Motor neuron (in vitro differentiated cells): ENCODE data around the gene SNX10. TPM values are rescaled to one million over a fixed set of nuclear protein-coding genes. Genes with fewer than 3 reads are reported as not detected.

Source experiments
- ATAC-seq, 8 experiments: fragments of 200-7000 bp; cut with Tn5 transposase; replicated peaks in 6 of 8; 2 replicates each; pipeline ENCODE4 v1.8.0; 2021; ENCODE audit warnings: mild to moderate bottlenecking in 8 of 8, moderate library complexity in 8 of 8
- H3K27ac ChIP-seq, 2 donors: fragments of 250-450 bp; sonication (Bioruptor Pico); 2 replicates each; pipeline ENCODE4 v1.9.0; 2021; ENCODE audit warnings: antibody characterized with exemption in 2 of 2, mild to moderate bottlenecking in 2 of 2, moderate library complexity in 1 of 2
- H3K4me1 ChIP-seq, 2 donors: fragments of 250-450 bp; sonication (Bioruptor Pico); replicated peaks in 1 of 2; 2 replicates each; pipeline ENCODE4 v1.6.1; 2021; ENCODE audit warnings: antibody characterized with exemption in 2 of 2, mild to moderate bottlenecking in 2 of 2, moderate library complexity in 1 of 2
- H3K4me3 ChIP-seq, 5 donors: fragments of 250-450 bp; sonication (Bioruptor Pico); 2 replicates each; pipeline ENCODE4 v1.9.0; 2021; ENCODE audit warnings: antibody characterized with exemption in 5 of 5, mild to moderate bottlenecking in 5 of 5, moderate library complexity in 4 of 5
- WGBS, 10 experiments: fragments of 450-650 bp; shearing (Covaris generic); methylation state at CpG; one replicate each; pipeline ENCODE4 v1.0.0; 2022; 5-methylcytosine and 5-hydroxymethylcytosine counted together
- in situ Hi-C, 9 experiments: fragments of 400-800 bp; cut with MboI; loops; one replicate each; pipeline ENCODE4 v1.15.0; 2021; ENCODE audit warnings: low sequenced_read_pairs in 9 of 9, low pct_unique_long_range_greater_than_20kb in 2 of 9; ENCODE audit not compliant: unreplicated experiment in 9 of 9
- total RNA-seq, 8 experiments: library from RNA; unstranded; fragments of 300-600 nt; gene quantifications; 2 replicates each; pipeline versions ENCODE4 v1.2.3 to v1.2.4, GENCODE V29; 2022

SNX10 gene
- total RNA-seq, 8 experiments from 2014 or later, result 0.87 to 37.4 (median 17.5) TPM

DNA sequence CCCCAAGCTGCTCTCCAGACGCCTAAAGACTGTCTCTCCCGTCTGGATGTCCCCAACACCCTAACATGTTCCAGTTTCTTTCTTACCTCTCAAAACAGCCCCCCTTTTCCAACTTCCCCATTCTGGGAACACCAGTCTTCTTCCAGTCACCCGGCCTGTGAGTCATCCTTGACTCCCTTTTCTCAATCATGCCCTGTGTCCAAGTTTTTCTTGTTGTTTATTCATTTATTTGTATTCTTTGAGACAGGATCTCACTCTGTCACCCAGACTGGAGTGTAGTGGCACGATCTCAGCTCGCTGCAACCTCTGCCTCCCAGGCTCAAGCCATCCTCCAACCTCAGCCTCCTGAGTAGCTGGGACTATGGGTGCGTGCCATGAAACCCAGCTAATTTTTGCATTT is 15.6 kb downstream of the SNX10 start:
- Histone ChIP-seq H3K4me1 (no peaks in the 10 kb centered on the region), H3K27ac (no peak overlapping the region), H3K4me3 (no peak overlapping the region)
- 7 to 94% (median 78%) methylated on average over 1 to 6 of the region's 6 CpGs; no CpG with 5 or more reads in 3 of the 10 experiments for WGBS, 10 experiments
- ATAC-seq, result peak in 1 of 8 experiments; percentile 92
- in situ Hi-C loops, result no loop called here

DNA sequence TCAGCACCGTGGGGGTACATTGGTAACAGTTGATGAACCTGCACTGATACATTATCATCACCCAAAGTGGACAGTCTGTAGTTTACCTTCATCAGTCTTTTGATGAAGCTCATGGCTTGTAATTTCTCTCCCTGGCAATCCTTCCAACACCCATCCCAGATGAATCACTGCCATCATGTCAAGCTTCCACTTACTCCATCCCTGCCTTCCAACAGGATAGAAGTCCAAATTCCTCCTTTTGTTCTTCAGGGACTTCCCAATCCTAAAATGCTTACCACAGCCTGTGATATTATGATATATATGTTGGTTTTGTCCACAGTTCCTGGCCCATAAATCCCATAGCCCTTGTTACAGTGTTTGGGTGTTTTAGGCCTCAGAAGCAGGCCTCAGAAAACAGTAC is 16.1 kb downstream of the SNX10 start:
- H3K4me3 ChIP-seq, result no peak overlapping the region
- H3K27ac ChIP-seq, result no peak overlapping the region
- ATAC-seq, result no peak
- 83 to 100% methylated on average over 1 of the region's 1 CpG; no CpG with 5 or more reads in 8 of the 10 experiments for WGBS, 10 experiments
- H3K4me1 ChIP-seq, result no peaks in the 10 kb centered on the region
- in situ Hi-C loops, result no loop called here

DNA sequence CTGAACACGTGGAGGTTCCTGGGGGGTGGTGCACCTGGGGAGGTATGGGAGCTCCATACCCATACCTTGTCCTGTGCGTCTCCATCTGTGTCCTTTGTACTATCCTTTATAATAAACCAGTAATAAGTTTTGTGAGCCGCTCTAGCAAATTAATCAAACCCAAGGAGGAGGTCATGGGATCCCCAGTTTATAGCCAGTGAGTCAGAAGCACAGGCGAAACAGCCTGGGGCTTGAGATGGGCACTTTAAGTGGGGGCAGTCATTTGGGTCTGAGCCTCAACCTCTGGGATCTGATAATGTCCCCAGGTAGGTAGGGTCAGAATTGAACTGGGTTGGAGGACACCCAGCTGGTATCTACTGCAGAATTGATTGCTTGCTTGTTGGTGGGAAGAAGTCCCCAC is 16.9 kb downstream of the SNX10 start:
- 69 to 100% (median 91%) methylated on average over 1 to 2 of the region's 4 CpGs for WGBS, 10 experiments
- H3K4me3 ChIP-seq, result no peak overlapping the region
- no peaks in the 10 kb centered on the region for H3K4me1 ChIP-seq
- in situ Hi-C loops, result no loop called here
- no peak for ATAC-seq
- H3K27ac ChIP-seq, result no peak overlapping the region

DNA sequence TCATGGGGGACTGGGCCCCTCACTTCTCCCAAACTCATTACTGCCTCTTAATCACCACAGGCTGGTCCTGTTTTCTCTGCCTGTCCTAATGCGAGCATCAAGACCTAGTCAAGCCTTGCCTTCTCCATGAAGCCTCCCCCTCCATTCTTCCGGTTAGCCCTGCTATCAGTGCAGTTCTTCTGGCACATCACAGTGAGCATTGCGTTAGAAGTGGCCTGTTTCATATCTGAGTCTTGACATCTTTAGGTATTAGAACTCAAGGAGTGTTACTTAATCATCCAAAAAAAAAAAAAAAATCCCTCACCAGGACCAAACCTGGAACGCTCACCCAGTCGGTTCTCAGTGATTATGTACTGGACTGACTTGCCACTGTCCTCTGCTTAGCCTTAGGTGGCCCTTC is 17.4 kb downstream of the SNX10 start:
- no peak for ATAC-seq

DNA sequence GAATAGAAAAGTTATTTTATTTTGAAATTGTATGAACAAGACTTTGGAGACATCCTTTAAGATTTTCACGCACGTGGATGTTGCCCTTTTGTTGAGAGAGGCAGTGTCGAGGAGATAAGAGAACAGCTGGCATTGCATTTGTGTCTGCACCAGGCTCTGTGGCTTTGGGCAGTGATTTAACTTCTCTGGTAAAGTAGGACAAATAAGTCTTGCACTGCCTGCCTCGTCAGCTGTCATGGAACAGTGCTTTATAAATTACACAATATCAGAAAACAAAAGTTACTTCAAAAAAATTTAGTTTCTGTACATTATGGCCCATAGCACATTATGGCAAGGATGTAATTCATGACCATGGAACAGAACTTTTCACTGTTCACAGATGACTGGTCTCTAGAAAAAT is 20.1 kb downstream of the SNX10 start:
- Histone ChIP-seq H3K4me1 (no peaks in the 10 kb centered on the region), H3K27ac (no peak overlapping the region), H3K4me3 (no peak overlapping the region)
- no peak for ATAC-seq
- 7 to 100% (median 85%) methylated on average over 2 to 4 of the region's 4 CpGs for WGBS, 10 experiments
- in situ Hi-C loops, result no loop called here

More for the DNA sequence above, 17.4 kb downstream of the SNX10 start:
- no peak overlapping the region for H3K27ac ChIP-seq
- 70 to 100% (median 94%) methylated on average over 1 to 5 of the region's 5 CpGs for WGBS, 10 experiments
- no peaks in the 10 kb centered on the region for H3K4me1 ChIP-seq
- H3K4me3 ChIP-seq, result no peak overlapping the region
- in situ Hi-C loops, result no loop called here

DNA sequence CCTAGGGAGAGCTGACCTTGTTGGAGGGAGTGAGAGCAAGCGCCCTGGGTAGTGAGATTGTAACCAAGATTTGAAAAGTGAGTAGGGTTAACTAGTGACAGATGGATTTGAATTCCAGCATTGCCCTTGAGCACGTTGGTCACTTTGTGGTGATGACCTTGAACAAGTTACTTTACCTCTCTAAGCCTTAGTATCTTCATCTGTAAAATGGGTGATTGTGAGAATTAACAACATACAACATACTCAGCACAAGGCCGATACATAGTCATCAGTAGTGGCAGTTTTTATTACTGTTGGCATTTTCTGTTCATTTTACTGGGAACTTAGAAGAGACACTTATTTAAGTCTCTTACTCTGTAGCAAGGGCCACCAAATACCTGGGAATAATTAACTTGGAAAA is 25.5 kb downstream of the SNX10 start:
- no peak overlapping the region for H3K4me3 ChIP-seq
- 37 to 100% (median 94%) methylated on average over 1 to 3 of the region's 3 CpGs; no CpG with 5 or more reads in 1 of the 10 experiments for WGBS, 10 experiments
- H3K27ac ChIP-seq, result no peak overlapping the region
- in situ Hi-C loops, result no loop called here
- ATAC-seq, result no peak
- no peaks in the 10 kb centered on the region for H3K4me1 ChIP-seq

DNA sequence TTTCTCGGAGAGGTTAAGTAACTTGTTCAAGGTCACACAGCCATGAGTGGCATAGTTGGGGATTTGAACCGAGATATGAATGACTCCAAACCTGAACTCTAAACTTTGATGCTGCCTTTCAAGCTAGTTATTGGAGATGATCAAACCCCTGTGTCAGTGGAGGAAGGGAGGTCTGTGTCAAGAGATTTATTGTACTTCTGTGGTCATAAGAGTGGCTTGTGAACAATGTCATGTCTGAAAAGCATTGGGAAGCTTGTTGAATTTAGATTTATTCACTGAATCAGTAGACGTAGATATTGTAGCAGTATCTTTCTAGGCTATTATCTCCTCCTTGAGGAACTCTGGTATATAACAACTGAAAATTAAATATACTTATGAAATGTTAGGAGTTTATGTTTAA is 27.3 kb downstream of the SNX10 start:
- Histone ChIP-seq H3K27ac (no peak overlapping the region), H3K4me3 (no peak overlapping the region), H3K4me1 (no peaks in the 10 kb centered on the region)
- peak in 1 of 8 experiments; percentile 30 for ATAC-seq
- in situ Hi-C loops, result no loop called here
- 17 to 100% (median 79%) methylated on average over 1 to 3 of the region's 3 CpGs for WGBS, 10 experiments

DNA sequence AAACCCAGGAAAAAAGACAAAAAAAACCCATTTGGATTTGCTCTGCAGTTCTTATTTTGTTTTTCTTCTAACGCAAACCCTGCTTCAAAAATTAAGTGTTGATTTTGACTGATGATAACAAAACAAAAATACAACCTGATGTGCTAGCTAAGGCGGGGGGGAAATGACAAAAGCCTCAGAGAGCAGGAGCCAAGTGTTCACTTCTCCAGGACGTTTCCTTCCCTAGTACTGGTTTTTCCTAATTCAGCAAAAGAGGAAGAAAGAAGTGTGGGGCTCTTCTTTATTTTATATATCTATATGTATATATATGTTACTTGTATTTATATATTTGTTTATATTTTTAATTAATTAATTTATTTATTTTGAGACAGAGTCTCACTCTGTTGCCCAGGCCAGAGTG is 28.0 kb downstream of the SNX10 start:
- ATAC-seq, result no peak
- 14 to 100% (median 81%) methylated on average over 1 to 3 of the region's 3 CpGs for WGBS, 10 experiments
- H3K4me1 ChIP-seq, result no peaks in the 10 kb centered on the region
- in situ Hi-C loops, result no loop called here
- no peak overlapping the region for H3K27ac ChIP-seq
- H3K4me3 ChIP-seq, result no peak overlapping the region

DNA sequence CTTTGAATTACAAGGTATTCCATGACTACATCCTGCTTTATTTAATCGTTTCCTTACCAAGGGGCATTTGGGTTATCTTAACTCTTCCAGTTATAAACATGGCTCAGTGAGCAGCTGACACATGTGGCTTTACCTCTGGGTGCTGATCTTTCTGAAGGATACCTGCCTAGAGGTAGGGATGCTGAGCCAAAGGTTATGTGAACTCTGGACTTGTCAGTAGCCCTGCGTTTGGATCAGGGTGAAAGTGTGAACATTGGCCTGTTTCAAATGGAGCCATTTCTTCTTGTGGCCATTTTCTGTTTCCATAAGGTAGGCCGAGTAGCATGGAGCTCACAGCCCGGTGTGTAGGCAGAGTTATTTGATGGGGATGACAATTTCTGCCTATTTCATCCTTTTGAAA is 29.2 kb downstream of the SNX10 start:
- no peaks in the 10 kb centered on the region for H3K4me1 ChIP-seq
- in situ Hi-C loops, result no loop called here
- no peak for ATAC-seq
- H3K4me3 ChIP-seq, result no peak overlapping the region
- WGBS, 10 experiments, result 0 to 100% (median 83%) methylated on average over 1 to 4 of the region's 4 CpGs
- no peak overlapping the region for H3K27ac ChIP-seq

DNA sequence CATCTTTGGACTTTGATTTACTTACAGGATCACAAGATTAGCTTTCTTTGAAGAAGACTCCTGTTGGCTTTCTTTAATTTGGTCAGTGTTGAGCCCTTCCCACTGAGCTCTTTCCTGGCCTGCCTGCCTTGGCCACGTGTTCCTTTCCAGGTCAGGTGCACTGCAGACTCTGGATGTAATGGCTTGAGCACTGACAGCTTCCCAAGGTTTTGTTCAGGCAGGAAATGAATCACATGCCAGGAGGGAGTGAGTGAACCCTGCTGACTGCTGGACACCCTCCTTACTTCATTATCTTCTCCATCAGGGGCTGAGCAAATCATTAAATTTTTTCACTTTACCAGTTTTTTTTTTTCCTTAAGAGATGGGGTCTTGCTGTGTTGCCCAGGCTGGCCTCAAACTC is 29.8 kb downstream of the SNX10 start:
- peak in 1 of 8 experiments; percentile 55 for ATAC-seq
- in situ Hi-C loops, result no loop called here

DNA sequence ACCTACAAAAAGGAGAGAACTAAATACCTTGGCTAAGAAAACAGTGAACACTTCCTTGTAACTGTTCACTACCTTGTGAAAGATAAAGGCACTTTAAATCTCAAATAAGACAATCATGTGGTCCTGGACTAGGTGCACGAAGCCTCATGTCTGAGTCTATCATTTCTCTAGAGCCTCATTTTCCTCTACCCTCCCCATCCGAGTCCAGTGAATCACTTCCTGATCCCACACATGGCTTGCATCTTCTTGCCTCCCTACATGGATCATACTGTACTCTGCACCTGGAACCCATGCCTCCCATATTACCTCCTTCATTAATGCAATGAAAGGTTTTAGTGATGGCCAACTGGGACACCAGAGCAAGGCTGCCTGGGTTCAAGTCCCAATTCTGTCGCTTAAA is 34.5 kb downstream of the SNX10 start:
- Histone ChIP-seq H3K4me3 (no peak overlapping the region), H3K4me1 (no peaks in the 10 kb centered on the region), H3K27ac (no peak overlapping the region)
- in situ Hi-C loops, result loop anchor here in 1 of 9 experiments (25.0 kb wide), 1 partner anchor 114 kb away; the partner anchor contains the start of genes CBX3 and HNRNPA2B1
- no peak for ATAC-seq
- WGBS, 10 experiments, result 43 to 100% (median 83%) methylated on average over 1 to 3 of the region's 3 CpGs; no CpG with 5 or more reads in 1 of the 10 experiments

More for the DNA sequence above, 29.8 kb downstream of the SNX10 start:
- WGBS, 10 experiments, result 0 to 83% (median 36%) methylated on average over 1 of the region's 1 CpG; no CpG with 5 or more reads in 4 of the 10 experiments
- Histone ChIP-seq H3K4me1 (no peaks in the 10 kb centered on the region), H3K4me3 (no peak overlapping the region), H3K27ac (no peak overlapping the region)

DNA sequence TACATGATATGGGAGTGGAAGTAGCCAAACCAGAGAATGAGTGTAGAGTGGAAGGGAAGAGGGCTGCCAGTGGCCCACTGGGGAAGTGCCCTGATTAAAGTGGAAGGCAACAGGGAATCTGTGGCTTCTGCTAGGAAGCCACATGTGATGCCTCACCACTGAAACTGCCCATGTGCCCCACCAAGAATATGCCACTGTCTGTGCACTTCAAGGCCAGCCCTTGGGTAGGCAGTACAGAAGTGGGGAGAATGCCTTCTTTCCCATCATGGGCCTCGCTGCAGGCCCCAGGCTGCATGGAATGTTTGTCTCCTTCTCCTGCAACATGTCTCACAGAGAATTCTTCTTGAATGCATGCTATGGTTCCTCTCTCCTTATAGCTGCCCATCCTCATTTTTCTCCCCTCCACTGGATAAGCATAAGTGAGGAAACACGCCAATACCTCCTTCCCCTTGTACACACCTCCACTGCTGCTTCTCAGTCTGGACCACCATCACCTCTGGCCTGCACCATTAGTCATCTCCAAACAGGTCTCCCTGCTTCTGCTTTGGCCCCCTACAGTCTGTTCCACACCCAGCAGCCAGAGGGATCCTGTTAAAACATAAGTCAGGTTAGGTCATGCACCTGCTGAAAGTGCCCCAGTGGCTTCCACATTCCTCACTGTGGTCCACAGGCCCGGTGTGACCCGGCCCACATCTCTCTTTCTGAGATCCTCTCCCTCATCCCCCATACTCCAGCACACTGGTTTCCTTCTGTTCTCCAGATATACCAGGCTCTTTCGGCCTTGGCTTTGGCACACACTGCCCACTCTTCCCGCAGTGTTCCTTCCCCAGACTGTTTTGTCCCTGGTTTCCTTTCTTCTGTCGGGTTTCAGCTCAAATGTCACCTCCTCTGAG is 37.1 kb downstream of the SNX10 start:
- H3K4me1 ChIP-seq, result no peaks in the 10 kb centered on the region
- in situ Hi-C loops, result loop anchor here in 1 of 9 experiments (25.0 kb wide), 1 partner anchor 116 kb away; the partner anchor contains the start of genes CBX3 and HNRNPA2B1
- no peak for ATAC-seq
- no peak overlapping the region for H3K4me3 ChIP-seq
- no peak overlapping the region for H3K27ac ChIP-seq
- 22 to 100% (median 76%) methylated on average over 1 to 5 of the region's 7 CpGs; no CpG with 5 or more reads in 2 of the 10 experiments for WGBS, 10 experiments

DNA sequence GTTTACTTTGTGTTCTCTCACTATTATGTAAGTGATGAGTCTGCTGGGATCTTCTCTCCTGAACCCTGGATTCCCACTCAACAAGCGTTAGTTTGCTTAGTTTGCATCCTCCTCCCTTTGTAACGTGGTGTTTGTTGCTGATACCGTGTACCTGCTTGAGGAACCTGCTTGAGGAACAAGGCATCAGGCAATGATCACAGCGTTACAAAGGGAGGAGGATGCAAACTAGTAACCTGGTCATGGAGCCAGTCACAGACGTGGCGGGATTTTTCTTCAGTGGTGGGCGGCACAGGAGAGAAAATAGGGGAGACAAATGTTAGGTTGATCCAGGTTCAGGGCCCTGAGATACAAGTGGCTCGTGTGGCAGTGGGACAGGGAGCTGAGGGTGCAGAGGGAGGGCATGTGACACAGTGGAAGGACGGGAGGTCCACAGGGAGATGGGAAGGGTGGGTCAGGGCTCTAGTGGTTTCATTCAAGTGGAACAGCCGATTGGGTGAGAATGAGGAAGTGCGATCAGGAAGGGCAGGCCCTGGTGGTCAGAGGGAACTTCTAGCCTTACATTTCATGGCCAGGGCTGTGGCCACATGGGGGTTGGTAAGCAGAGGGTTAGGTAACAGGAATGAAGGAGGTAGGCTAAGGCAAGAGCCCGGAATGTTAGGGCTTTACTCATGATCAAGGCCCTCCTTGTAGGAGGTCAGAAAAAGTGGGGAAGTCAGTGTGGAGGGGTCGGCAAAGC is 38.0 kb downstream of the SNX10 start:
- H3K4me1 ChIP-seq, result no peaks in the 10 kb centered on the region
- H3K4me3 ChIP-seq, result no peak overlapping the region
- in situ Hi-C loops, result loop anchor here in 1 of 9 experiments (25.0 kb wide), 1 partner anchor 117 kb away; the partner anchor contains the start of genes CBX3 and HNRNPA2B1
- WGBS, 10 experiments, result 52 to 100% (median 89%) methylated on average over 1 to 10 of the region's 13 CpGs
- H3K27ac ChIP-seq, result no peak overlapping the region
- no peak for ATAC-seq
